Measurements from ENCODE around the gene ENO1. TPM values are rescaled to one million over a fixed set of nuclear protein-coding genes. Genes with fewer than 3 reads are reported as not detected.

ENO1 gene
- total RNA-seq, 2 donors from 2014 or later = 1,263 to 1,351 TPM

DNA sequence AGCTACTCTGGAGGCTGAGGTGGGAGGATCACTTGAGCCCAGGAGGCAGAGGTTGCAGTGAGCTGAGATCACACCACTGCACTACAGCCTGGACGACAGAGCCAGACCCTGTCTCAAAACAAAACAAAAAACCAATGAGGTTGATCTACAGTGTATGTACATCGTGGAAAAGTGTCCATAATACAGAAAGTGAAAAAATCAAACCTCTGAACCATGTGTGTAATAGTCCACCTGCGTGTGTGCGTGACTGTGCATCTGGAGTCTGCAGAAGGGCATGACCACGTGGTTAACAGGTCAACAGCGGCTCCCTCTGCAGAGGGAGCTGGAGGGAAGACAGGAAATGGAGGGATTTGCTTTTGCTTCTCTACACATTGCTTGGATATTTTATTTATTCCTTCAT, 32.4 kb upstream of the ENO1 start:
- Mint-ChIP-seq H3K27me3 (ENCODE audit: insufficient read depth) (no peaks in the 10 kb centered on the region), H3K4me1 (peaks cover 42% of the 10 kb centered on the region), H3K9me3 (peaks cover 26% of the 10 kb centered on the region), H3K4me3 (no peak overlapping the region), H3K36me3 (ENCODE audit: low read depth) (peaks cover 8% of the 10 kb centered on the region), H3K27ac (no peak overlapping the region)
- peaks cover 35% of the 10 kb centered on the region for H3K4me1 ChIP-seq (ENCODE audit: control insufficient read depth, insufficient read depth, low read length)
- H3K4me3 ChIP-seq (ENCODE audit: low read length) = peak overlapping the region; percentile 53
- TF ChIP-seq, protein P1, sequence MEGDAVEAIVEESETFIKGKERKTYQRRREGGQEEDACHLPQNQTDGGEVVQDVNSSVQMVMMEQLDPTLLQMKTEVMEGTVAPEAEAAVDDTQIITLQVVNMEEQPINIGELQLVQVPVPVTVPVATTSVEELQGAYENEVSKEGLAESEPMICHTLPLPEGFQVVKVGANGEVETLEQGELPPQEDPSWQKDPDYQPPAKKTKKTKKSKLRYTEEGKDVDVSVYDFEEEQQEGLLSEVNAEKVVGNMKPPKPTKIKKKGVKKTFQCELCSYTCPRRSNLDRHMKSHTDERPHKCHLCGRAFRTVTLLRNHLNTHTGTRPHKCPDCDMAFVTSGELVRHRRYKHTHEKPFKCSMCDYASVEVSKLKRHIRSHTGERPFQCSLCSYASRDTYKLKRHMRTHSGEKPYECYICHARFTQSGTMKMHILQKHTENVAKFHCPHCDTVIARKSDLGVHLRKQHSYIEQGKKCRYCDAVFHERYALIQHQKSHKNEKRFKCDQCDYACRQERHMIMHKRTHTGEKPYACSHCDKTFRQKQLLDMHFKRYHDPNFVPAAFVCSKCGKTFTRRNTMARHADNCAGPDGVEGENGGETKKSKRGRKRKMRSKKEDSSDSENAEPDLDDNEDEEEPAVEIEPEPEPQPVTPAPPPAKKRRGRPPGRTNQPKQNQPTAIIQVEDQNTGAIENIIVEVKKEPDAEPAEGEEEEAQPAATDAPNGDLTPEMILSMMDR (conservative IDR thresholded peaks at IDR 0.05) = no peak
- DNase-seq = no peak
- H3K9ac ChIP-seq (ENCODE audit: extremely low read depth, low read length, poor library complexity, severe bottlenecking) = no peak overlapping the region
- 76 to 80% methylated on average over 5 to 6 of the region's 6 CpGs for WGBS, 2 experiments (ENCODE audit: insufficient coverage in 1 of 2, insufficient read length in 1 of 2)
- H3K27ac ChIP-seq (ENCODE audit: low read depth, low read length) = no peak overlapping the region
- peaks cover 14% of the 10 kb centered on the region for H3K9me3 ChIP-seq (ENCODE audit: control insufficient read depth, low read length)
- no peaks in the 10 kb centered on the region for H3K27me3 ChIP-seq (ENCODE audit: control insufficient read depth, insufficient read depth, low read length, poor library complexity, severe bottlenecking)
- no peaks in the 10 kb centered on the region for H3K36me3 ChIP-seq (ENCODE audit: control insufficient read depth, insufficient read depth, low read length)

DNA sequence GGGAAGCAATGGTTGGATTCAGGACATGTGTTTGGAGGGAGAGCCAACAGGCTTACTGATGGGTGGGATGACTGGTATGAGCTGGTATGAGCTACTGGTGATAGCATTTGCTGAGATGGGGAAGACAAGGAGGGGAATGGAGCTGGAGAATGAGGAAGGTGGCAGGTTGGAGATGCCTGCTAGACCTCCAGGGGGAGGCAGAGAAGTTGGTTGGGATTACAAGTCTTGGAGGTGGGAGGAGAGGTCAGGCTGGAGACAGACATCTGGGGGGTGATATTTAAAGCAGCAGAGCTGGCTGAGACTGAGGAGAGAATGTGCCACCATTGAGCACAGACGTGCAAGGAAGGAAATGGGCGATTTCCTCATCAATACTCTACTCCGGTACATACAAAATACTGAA, 31.8 kb upstream of the ENO1 start:
- WGBS, 2 experiments (ENCODE audit: insufficient coverage in 1 of 2, insufficient read length in 1 of 2) = 100% methylated on average over 1 of the region's 3 CpGs; no CpG with 5 or more reads in 1 of the 2 experiments
- H3K4me1 Mint-ChIP-seq = peaks cover 36% of the 10 kb centered on the region
- no peak overlapping the region for H3K4me3 ChIP-seq (ENCODE audit: low read length)
- no peak overlapping the region for H3K4me3 Mint-ChIP-seq
- no peaks in the 10 kb centered on the region for H3K27me3 ChIP-seq (ENCODE audit: control insufficient read depth, insufficient read depth, low read length, poor library complexity, severe bottlenecking)
- H3K27ac Mint-ChIP-seq = peak overlapping the region; percentile 70
- peaks cover 30% of the 10 kb centered on the region for H3K4me1 ChIP-seq (ENCODE audit: control insufficient read depth, insufficient read depth, low read length)
- peaks cover 14% of the 10 kb centered on the region for H3K9me3 ChIP-seq (ENCODE audit: control insufficient read depth, low read length)
- no peaks in the 10 kb centered on the region for H3K36me3 ChIP-seq (ENCODE audit: control insufficient read depth, insufficient read depth, low read length)
- H3K9me3 Mint-ChIP-seq = peaks cover 26% of the 10 kb centered on the region
- H3K9ac ChIP-seq (ENCODE audit: extremely low read depth, low read length, poor library complexity, severe bottlenecking) = no peak overlapping the region
- no peaks in the 10 kb centered on the region for H3K27me3 Mint-ChIP-seq (ENCODE audit: insufficient read depth)
- DNase-seq = peak; percentile 68
- TF ChIP-seq, protein P1 (conservative IDR thresholded peaks at IDR 0.05) = peak; percentile 49
- peaks cover 8% of the 10 kb centered on the region for H3K36me3 Mint-ChIP-seq (ENCODE audit: low read depth)
- H3K27ac ChIP-seq (ENCODE audit: low read depth, low read length) = no peak overlapping the region

DNA sequence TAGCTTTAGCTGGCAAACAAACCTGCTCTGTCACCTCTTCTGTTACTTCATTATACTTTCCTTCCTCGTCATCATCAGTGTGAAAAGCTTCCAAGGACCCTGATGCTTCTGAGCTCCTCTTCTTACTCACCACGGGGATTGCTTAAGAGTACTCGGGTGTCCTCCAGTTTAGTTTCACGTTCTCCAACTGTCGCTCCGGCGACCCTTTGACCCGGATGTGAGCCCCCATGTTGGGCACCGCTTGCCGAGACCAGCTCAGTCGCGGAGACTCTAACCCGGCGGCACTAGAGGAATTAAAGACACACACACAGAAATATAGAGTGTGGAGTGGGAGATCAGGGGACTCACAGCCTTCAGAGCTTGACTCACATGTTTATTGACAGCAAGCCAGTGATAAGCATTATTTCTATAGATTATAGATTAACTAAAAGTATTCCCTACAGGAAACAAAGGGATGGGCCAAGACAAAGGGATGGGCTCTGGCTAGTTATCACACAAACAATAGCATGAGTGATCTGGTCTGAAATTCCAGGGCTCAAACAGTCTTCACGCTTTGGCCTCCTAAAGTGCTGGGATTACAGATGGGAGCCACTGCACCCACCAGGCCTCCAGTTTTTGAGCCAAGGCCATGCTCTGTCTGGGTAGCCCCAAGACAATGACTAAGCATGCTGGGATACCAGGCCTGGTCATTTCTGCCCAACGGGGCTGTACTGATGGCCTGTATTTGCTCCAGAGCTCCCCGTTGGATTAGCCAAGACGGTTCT, 30.1 kb upstream of the ENO1 start:
- no peak overlapping the region for H3K27ac ChIP-seq (ENCODE audit: low read depth, low read length)
- Mint-ChIP-seq H3K4me1 (peaks cover 30% of the 10 kb centered on the region), H3K27ac (peak overlapping the region; percentile 65), H3K36me3 (ENCODE audit: low read depth) (peaks cover 8% of the 10 kb centered on the region), H3K9me3 (peaks cover 26% of the 10 kb centered on the region), H3K4me3 (no peak overlapping the region), H3K27me3 (ENCODE audit: insufficient read depth) (no peaks in the 10 kb centered on the region)
- no peak overlapping the region for H3K4me3 ChIP-seq (ENCODE audit: low read length)
- no peaks in the 10 kb centered on the region for H3K27me3 ChIP-seq (ENCODE audit: control insufficient read depth, insufficient read depth, low read length, poor library complexity, severe bottlenecking)
- peak; percentile 64 for DNase-seq
- peaks cover 19% of the 10 kb centered on the region for H3K4me1 ChIP-seq (ENCODE audit: control insufficient read depth, insufficient read depth, low read length)
- WGBS, 2 experiments (ENCODE audit: insufficient coverage in 1 of 2, insufficient read length in 1 of 2) = 70 to 76% methylated on average over 10 to 18 of the region's 18 CpGs
- H3K36me3 ChIP-seq (ENCODE audit: control insufficient read depth, insufficient read depth, low read length) = no peaks in the 10 kb centered on the region
- TF ChIP-seq, protein P1 (conservative IDR thresholded peaks at IDR 0.05) = no peak
- H3K9ac ChIP-seq (ENCODE audit: extremely low read depth, low read length, poor library complexity, severe bottlenecking) = no peak overlapping the region
- peaks cover 14% of the 10 kb centered on the region for H3K9me3 ChIP-seq (ENCODE audit: control insufficient read depth, low read length)
